NT2/D1 (cell line): Measurements from ENCODE around the gene KBTBD2.
"Not testable (repeated sequence)": the region's sequence is repeated elsewhere in the genome, so short reads cannot be mapped to it uniquely, and the experiment has no call there.

Experiments
- SUZ12 ChIP-seq: IDR thresholded peaks from 2 replicates; pipeline ENCODE4 v1.6.1; 2011; ENCODE audit not compliant: insufficient read length, insufficient read depth; ENCODE audit errors: extremely low read depth
- YY1 ChIP-seq: IDR thresholded peaks from 2 replicates; pipeline ENCODE4 v1.6.1; 2011; ENCODE audit not compliant: insufficient read length, insufficient read depth

DNA sequence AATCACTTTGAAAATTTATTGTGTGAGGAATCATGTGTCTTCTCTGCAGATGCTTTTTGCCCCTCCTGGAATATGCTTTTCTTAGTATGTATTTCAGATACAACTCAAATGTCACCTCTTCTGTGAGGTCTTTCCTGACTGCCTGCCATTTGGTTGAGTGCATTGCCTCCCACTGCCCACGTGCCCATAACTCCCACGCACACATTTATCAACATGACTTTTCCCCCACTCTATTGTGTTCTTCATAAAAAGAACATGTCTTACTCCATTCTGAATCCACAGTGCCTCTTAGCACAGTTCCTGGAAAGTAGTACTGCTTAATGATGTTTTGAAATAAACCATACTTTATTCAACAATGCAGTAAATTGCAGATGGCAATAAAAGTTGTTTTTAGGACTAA is 42.9 kb downstream of the KBTBD2 start:
- not testable (repeated sequence) for TF ChIP-seq YY1, SUZ12
